GM10266 (cell line): ENCODE measurements around the gene NPAS1.
"Not testable (repeated sequence)": the region's sequence is repeated elsewhere in the genome, so short reads cannot be mapped to it uniquely, and the experiment has no call there.

ENCODE experiments used
- DNase-seq: peaks from one replicate; pipeline ENCODE4 v3.0.0; 2012; ENCODE audit errors: extremely low spot score
- CTCF ChIP-seq: IDR thresholded peaks from 2 replicates; pipeline ENCODE4 v1.5.1; 2012; ENCODE audit warnings: mild to moderate bottlenecking, low read depth; ENCODE audit not compliant: control insufficient read depth, insufficient read depth; ENCODE audit errors: missing control alignments

Gene NPAS1

GRCh38 chr19:47002106-47002766 lies 17.4 kb upstream of the NPAS1 start:
- no peak for TF ChIP-seq CTCF
- no peak for DNase-seq

DNA sequence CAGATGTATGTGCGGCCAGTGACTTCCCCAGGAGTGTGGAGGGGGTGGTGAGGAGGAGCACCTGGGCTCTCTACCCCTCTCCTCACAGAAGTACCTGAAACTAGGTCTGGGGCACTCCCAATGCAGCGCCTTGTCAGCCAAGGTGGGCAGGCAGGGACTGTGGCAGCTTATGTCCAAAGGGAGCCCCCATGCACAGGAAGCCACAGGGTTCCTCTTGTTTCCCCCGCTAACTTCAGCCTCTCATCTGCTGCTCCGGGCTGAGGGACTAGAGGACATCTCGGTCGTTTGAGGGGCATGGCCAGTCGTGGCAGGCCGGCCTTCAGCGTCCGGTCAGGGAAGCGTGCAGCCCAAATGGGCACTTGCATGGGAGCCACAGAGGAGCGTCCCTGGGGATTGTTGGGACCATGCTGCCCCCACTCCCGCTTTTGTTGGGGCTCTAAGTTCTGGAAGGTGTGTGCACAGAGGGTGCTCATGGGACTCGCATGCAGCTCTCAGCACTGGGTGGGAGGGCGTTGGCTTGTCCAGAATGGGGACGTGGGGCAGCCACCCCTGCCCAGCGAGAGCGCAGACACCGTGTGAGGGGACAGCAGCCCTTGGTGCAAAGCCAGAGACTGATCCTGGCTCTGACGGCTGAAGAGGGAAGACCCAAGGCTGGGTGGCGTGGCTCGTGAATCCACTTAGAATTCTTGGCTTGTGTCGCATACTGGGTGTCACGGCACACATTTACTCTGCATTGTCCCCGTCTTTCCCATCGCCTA lies 16.6 kb upstream of the NPAS1 start:
- TF ChIP-seq CTCF, result no peak
- DNase-seq, result no peak

- TF ChIP-seq CTCF, result no peak
- peak; percentile 48 for DNase-seq
These were observed 15.8 kb upstream of the NPAS1 start for GRCh38 chr19:47003611-47004465.

DNA sequence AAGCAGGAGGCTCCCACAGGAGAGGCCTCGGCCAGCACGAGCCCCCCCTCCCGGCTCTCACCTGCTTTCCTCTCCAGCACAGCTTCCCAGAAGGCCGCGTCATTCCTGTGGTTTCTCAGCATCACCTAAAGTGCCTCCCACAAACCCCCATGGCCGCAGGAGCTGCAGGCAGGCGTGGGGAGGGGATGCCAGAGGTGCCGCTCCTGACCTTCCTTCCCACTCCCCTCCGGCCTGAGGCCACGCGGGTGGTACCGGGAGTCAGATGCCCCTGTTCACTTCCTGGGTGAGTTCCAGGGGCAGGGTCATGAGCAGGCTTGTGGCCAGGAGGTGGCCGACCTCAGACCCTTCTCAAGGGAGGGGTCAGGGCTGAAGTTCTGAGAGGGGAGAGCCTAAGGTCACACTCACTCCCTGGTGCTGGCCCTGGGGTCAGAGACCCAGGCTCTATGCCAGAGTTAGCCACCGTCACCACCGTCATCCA lies 14.4 kb upstream of the NPAS1 start:
- DNase-seq, result no peak
- no peak for TF ChIP-seq CTCF

GRCh38 chr19:47005873-47006272 lies 13.8 kb upstream of the NPAS1 start:
- DNase-seq, result no peak
- TF ChIP-seq CTCF, result no peak

GRCh38 chr19:47006496-47006895 lies 13.1 kb upstream of the NPAS1 start:
- DNase-seq, result no peak
- TF ChIP-seq CTCF, result no peak

DNA sequence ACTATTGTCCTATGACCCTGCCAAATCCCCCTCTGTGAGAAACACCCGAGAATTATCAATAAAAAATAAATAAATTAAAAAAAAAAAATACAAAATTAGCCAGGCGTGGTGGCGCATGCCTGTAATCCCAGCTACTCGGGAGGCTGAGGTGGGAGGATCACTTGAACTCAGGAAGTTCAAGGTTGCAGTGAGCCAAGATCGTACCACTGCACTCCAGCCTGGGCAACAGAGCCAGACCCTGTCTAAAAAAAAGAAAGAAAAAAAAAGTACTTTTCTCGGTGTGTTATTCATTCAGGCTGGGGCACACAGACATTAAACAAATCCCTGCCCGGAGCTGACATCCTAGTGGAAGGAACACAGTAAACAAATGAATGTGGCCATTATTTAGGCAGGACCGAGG lies 9.1 kb upstream of the NPAS1 start:
- not testable (repeated sequence) for DNase-seq
